ENCODE measurements around the gene SLC16A12.
"Not testable (repeated sequence)": the region's sequence is repeated elsewhere in the genome, so short reads cannot be mapped to it uniquely, and the experiment has no call there.

Gene SLC16A12

GRCh38 chr10:89549510-89549909 lies 14.1 kb upstream of the SLC16A12 start:
- FAIRE-seq (no peak), DNase-seq (ENCODE audit: low spot score) (no peak)

GRCh38 chr10:89548673-89549072 lies 13.3 kb upstream of the SLC16A12 start:
- no peak for DNase-seq (ENCODE audit: low spot score)
- no peak for FAIRE-seq

- no peak for FAIRE-seq
- DNase-seq (ENCODE audit: low spot score) = no peak
These were observed 12.6 kb upstream of the SLC16A12 start for GRCh38 chr10:89547853-89548513.

- not testable (repeated sequence) for FAIRE-seq
These were observed 11.3 kb upstream of the SLC16A12 start for GRCh38 chr10:89546651-89547050.

GRCh38 chr10:89543841-89544240 lies 8.4 kb upstream of the SLC16A12 start:
- no peak for FAIRE-seq
- DNase-seq (ENCODE audit: low spot score) = no peak

More at GRCh38 chr10:89546651-89547050, 11.3 kb upstream of the SLC16A12 start:
- DNase-seq (ENCODE audit: low spot score) = not testable (repeated sequence)

GRCh38 chr10:89540420-89540949 lies 5.1 kb upstream of the SLC16A12 start:
- DNase-seq (ENCODE audit: low spot score) = peak; percentile 81
- peak; percentile 86 for FAIRE-seq

- DNase-seq (ENCODE audit: low spot score) (no peak), FAIRE-seq (peak; percentile 25)
These were observed 2.0 kb upstream of the SLC16A12 start for GRCh38 chr10:89537364-89537763.

GRCh38 chr10:89536013-89536354 lies 590 bp upstream of the SLC16A12 start:
- no peak for FAIRE-seq

GRCh38 chr10:89534826-89535166 lies 598 bp downstream of the SLC16A12 start:
- FAIRE-seq (no peak), DNase-seq (ENCODE audit: low spot score) (no peak)

More at GRCh38 chr10:89536013-89536354, 590 bp upstream of the SLC16A12 start:
- no peak for DNase-seq (ENCODE audit: low spot score)

GRCh38 chr10:89532476-89532875 lies 2.9 kb downstream of the SLC16A12 start:
- FAIRE-seq (no peak), DNase-seq (ENCODE audit: low spot score) (no peak)

- FAIRE-seq = no peak
- no peak for DNase-seq (ENCODE audit: low spot score)
These were observed 4.0 kb downstream of the SLC16A12 start for GRCh38 chr10:89531359-89531758.

- DNase-seq (ENCODE audit: low spot score); FAIRE-seq: not testable (repeated sequence)
These were observed 5.7 kb downstream of the SLC16A12 start for GRCh38 chr10:89529711-89530110.

- no peak for DNase-seq (ENCODE audit: low spot score)
- FAIRE-seq = no peak
These were observed 9.0 kb downstream of the SLC16A12 start for GRCh38 chr10:89526358-89526757.

GRCh38 chr10:89525556-89525955 lies 9.8 kb downstream of the SLC16A12 start:
- FAIRE-seq (no peak), DNase-seq (ENCODE audit: low spot score) (no peak)

GRCh38 chr10:89524279-89524678 lies 11.1 kb downstream of the SLC16A12 start:
- no peak for DNase-seq (ENCODE audit: low spot score)
- no peak for FAIRE-seq

- FAIRE-seq (no peak), DNase-seq (ENCODE audit: low spot score) (no peak)
These were observed 12.1 kb downstream of the SLC16A12 start for GRCh38 chr10:89523274-89523673.

- peak; percentile 14 for DNase-seq (ENCODE audit: low spot score)
- no peak for FAIRE-seq
These were observed 12.9 kb downstream of the SLC16A12 start for GRCh38 chr10:89522463-89522862.

GRCh38 chr10:89521368-89521767 lies 14.0 kb downstream of the SLC16A12 start:
- FAIRE-seq (no peak), DNase-seq (ENCODE audit: low spot score) (no peak)

GRCh38 chr10:89520706-89521105 lies 14.7 kb downstream of the SLC16A12 start:
- DNase-seq (ENCODE audit: low spot score) (no peak), FAIRE-seq (no peak)

GRCh38 chr10:89518876-89519842 lies 16.2 kb downstream of the SLC16A12 start:
- no peak for FAIRE-seq
- DNase-seq (ENCODE audit: low spot score) = no peak

GRCh38 chr10:89518108-89518507 lies 17.3 kb downstream of the SLC16A12 start:
- FAIRE-seq (no peak), DNase-seq (ENCODE audit: low spot score) (no peak)

GRCh38 chr10:89516149-89516832 lies 19.1 kb downstream of the SLC16A12 start:
- no peak for FAIRE-seq
- DNase-seq (ENCODE audit: low spot score) = peak; percentile 95
